Activated CD8-positive, alpha-beta memory T cell treated with anti-CD3 and anti-CD28 coated beads, Interleukin-2, amount 10 ng/mL, durations not matched to agents 7 days and 5 days (primary cell): Measurements from ENCODE around the gene CACNA1B. TPM values are rescaled to one million over a fixed set of nuclear protein-coding genes. Genes with fewer than 3 reads are reported as not detected.
A peak's percentile ranks its signal among the peaks of the same experiment; 100 is the strongest.

Experiments
- ATAC-seq: fragments of 150-1000 bp; cut with Tn5 transposase; one replicate; pipeline ENCODE4 v1.10.0; 2021; ENCODE audit warnings: moderate library complexity
- CTCF ChIA-PET: fragments of 350-600 bp; sonication (Branson Sonifier 250); formaldehyde crosslinking; loops from one replicate; lab custom pipeline; 2021; ENCODE audit warnings: antibody characterized with exemption; lab: Charles Lee
- DNase-seq: peaks from one replicate; pipeline ENCODE4 v3.0.0-alpha.2; 2020
- H3K27ac Mint-ChIP-seq: one replicate; pipeline ENCODE4 v1.8.0; 2021; ENCODE audit warnings: mild to moderate bottlenecking, mixed read lengths
- H3K27me3 Mint-ChIP-seq: one replicate; pipeline ENCODE4 v1.8.0; 2021; ENCODE audit warnings: mixed read lengths
- H3K36me3 Mint-ChIP-seq: one replicate; pipeline ENCODE4 v1.8.0; 2021; ENCODE audit warnings: mild to moderate bottlenecking, mixed read lengths
- H3K4me1 Mint-ChIP-seq: one replicate; pipeline ENCODE4 v1.8.0; 2021; ENCODE audit warnings: mixed read lengths
- H3K4me3 Mint-ChIP-seq: one replicate; pipeline ENCODE4 v1.8.0; 2021; ENCODE audit warnings: mild to moderate bottlenecking, moderate library complexity, mixed read lengths
- H3K9me3 Mint-ChIP-seq: one replicate; pipeline ENCODE4 v1.8.0; 2022; ENCODE audit warnings: low read depth, mixed read lengths
- total RNA-seq, 2 experiments: library from RNA; stranded (reverse); gene quantifications; one replicate each; pipeline ENCODE4 v1.2.3, GENCODE V29; 2021

CACNA1B gene
- total RNA-seq, 2 experiments from 2014 or later: not detected

DNA sequence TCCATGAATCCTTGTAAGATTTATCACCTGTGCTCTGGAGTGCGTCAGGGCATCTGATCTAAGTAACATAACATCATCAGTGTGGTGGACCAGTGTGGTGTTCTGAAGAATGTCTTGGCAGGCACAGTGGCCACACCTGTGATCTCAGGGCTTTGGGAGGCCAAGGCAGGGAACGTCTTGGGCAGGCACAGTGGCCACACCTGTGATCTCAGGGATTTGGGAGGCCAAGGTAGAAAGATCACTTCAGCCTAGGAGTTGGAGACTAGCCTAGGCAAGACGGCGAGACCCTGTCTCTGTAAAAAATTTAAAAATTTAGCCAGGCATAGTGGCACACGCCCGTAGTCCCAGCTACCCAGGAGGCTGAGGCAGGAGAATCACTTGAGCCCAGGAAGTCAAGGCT lies 185.5 kb downstream of the CACNA1B start:
- Mint-ChIP-seq H3K36me3 (no peaks in the 10 kb centered on the region), H3K9me3 (no peaks in the 10 kb centered on the region), H3K27me3 (peaks cover 12% of the 10 kb centered on the region), H3K4me1 (no peaks in the 10 kb centered on the region), H3K27ac (no peak overlapping the region), H3K4me3 (no peak overlapping the region)
- CTCF ChIA-PET: no interaction called here
- DNase-seq: no peak
- no peak for ATAC-seq

DNA sequence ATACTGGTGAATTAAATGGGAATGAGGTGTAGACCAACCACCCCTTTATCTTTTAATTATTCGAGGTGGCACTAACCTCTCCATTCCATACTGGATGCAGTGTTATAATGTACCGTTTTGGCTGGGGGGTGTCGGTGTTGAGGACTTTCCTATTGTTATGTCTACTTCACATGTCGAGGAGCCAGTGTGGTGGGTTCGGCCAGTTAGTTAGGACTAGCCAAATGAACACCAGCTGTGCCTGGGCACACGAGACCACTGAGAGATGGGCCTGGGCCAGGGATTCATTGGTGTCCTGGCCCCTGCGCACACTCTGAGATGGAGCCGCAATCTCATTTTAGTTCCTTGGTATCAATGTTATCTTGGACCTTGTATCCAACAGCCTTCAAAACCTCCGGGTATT lies 186.2 kb downstream of the CACNA1B start:
- no peak overlapping the region for H3K27ac Mint-ChIP-seq
- CTCF ChIA-PET: no interaction called here
- H3K36me3 Mint-ChIP-seq: no peaks in the 10 kb centered on the region
- H3K27me3 Mint-ChIP-seq: peaks cover 12% of the 10 kb centered on the region
- H3K9me3 Mint-ChIP-seq: no peaks in the 10 kb centered on the region
- no peaks in the 10 kb centered on the region for H3K4me1 Mint-ChIP-seq
- no peak overlapping the region for H3K4me3 Mint-ChIP-seq
- ATAC-seq (no peak), DNase-seq (no peak)

DNA sequence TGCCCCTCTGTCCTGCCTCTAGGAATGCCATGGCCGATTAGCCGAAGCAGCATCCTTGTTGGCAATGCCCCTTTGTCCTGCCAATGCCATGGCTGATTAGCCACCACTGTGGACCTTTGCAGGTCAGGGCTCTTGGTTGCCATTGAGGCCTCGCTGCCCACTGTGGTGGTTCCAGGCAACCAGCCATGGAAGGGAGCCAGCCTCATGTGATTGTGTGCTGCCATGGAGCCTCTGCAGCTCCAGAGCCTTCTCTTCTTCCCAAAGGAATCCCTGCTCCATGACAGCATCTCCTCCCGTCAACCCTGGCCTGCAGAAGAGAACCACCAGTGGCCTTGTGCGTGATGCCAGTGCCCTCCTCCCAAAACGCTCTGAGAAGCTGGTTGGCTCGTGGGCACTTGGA lies 187.0 kb downstream of the CACNA1B start:
- Mint-ChIP-seq H3K9me3 (no peaks in the 10 kb centered on the region), H3K36me3 (no peaks in the 10 kb centered on the region), H3K4me3 (no peak overlapping the region), H3K4me1 (no peaks in the 10 kb centered on the region), H3K27ac (no peak overlapping the region), H3K27me3 (peaks cover 12% of the 10 kb centered on the region)
- no peak for ATAC-seq
- no peak for DNase-seq
- CTCF ChIA-PET: no interaction called here

DNA sequence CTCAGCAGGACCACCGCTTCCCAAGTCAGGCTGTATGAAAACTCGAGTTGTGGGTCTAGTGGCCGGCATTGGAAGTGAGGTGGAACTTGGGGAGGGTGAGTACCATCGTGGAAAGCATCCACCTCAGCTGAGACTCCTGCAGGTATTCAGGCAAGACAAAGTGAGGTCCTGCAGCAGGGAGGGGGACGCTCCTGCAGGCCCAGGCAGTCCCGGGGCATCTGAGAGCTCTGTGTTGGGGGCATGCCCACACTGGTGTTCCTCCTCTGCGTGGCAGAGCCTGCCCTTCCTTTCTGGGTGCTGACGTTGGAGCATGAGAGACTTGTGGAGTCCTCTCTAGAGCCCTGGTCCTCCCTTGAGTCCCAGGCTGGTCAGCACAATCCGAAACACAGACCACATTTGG lies 187.7 kb downstream of the CACNA1B start:
- H3K9me3 Mint-ChIP-seq: no peaks in the 10 kb centered on the region
- H3K36me3 Mint-ChIP-seq: no peaks in the 10 kb centered on the region
- DNase-seq (no peak), ATAC-seq (no peak)
- no peaks in the 10 kb centered on the region for H3K4me1 Mint-ChIP-seq
- H3K4me3 Mint-ChIP-seq: no peak overlapping the region
- CTCF ChIA-PET: no interaction called here
- peaks cover 12% of the 10 kb centered on the region for H3K27me3 Mint-ChIP-seq
- no peak overlapping the region for H3K27ac Mint-ChIP-seq

DNA sequence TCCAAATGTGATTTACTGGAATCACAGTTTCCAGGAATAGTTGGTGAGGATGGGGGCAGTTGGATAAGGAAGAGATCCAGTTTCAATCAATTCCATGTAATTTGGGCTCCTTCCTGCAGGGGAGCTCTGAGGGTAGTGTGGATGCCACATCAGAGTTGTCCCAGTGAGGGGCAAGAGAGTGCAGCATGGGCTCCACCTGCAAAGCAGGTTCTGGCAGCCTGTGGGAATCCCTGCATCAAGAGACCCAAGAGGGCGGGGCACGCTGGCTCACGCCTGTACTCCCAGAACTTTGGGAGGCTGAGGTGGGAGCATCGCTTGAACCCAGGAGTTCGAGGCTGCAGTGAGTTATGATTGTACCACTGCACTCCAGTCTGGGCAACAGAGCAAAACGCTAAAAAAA lies 188.5 kb downstream of the CACNA1B start:
- H3K9me3 Mint-ChIP-seq: no peaks in the 10 kb centered on the region
- H3K4me3 Mint-ChIP-seq: no peak overlapping the region
- ATAC-seq (no peak), DNase-seq (no peak)
- CTCF ChIA-PET: no interaction called here
- H3K27me3 Mint-ChIP-seq: peaks cover 12% of the 10 kb centered on the region
- H3K27ac Mint-ChIP-seq: no peak overlapping the region
- no peaks in the 10 kb centered on the region for H3K4me1 Mint-ChIP-seq
- no peaks in the 10 kb centered on the region for H3K36me3 Mint-ChIP-seq

DNA sequence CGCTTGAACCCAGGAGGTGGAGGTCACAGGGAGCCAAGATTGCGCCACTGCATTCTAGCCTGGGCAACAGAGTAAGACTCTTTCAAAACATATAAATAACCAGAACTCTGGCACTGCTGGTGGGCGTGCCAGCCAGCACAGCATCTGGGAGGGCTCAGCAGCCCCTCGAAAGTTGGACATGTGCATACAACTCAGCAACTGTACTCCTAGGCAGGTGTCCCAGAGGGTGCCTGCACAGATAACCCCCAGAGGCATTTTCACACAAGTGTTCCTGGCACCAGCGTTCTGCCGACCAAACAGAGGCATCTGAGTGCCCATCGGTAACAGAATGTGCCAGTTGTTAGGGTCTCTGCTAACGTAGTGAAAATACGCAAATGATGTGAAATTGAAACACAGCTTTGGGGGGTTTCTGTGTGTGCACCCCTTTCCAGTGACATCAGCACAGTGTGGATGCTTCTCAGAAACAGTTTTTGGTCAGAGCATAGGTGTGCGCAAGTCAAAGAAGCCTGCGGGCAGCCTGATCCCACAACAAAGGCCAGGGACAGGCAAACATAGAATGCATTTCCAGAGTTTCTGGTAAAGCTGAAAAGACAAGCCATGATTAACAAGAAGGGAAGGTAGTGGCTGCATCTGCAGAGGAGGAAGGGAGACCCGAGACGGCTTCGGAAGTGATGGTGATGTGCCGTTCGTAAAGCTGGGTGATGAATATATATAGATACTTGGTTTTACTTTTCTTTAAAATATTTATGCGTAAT lies 190.2 kb downstream of the CACNA1B start:
- no peaks in the 10 kb centered on the region for H3K9me3 Mint-ChIP-seq
- H3K4me1 Mint-ChIP-seq: no peaks in the 10 kb centered on the region
- CTCF ChIA-PET: no interaction called here
- no peak overlapping the region for H3K4me3 Mint-ChIP-seq
- H3K27ac Mint-ChIP-seq: no peak overlapping the region
- H3K36me3 Mint-ChIP-seq: no peaks in the 10 kb centered on the region
- peaks cover 12% of the 10 kb centered on the region for H3K27me3 Mint-ChIP-seq
- DNase-seq (no peak), ATAC-seq (no peak)

DNA sequence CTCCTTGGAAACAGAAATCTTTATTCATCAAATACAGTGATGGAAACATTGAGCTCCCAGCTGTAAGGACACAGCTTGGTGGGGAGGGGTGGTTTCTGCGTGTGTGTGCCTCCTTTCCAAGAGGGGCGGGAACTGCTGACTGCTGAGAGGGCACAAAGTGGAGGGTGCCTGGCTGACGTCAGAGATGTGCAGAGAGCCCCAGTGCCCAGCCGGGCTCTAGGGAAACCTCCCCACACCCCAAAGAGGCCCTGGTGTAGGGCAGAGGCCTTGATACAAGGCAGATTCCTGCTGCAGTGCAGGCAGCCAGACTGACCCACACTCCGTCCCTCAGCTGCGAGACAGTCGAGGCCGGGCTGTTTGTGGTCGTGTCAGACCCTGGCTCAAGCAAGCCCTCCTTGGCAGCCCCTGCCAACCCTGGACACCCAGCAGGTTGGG lies 191.0 kb downstream of the CACNA1B start:
- no peak for ATAC-seq
- Mint-ChIP-seq H3K27me3 (peaks cover 12% of the 10 kb centered on the region), H3K4me3 (no peak overlapping the region), H3K27ac (no peak overlapping the region), H3K9me3 (no peaks in the 10 kb centered on the region), H3K36me3 (no peaks in the 10 kb centered on the region), H3K4me1 (no peaks in the 10 kb centered on the region)
- CTCF ChIA-PET: no interaction called here
- no peak for DNase-seq

DNA sequence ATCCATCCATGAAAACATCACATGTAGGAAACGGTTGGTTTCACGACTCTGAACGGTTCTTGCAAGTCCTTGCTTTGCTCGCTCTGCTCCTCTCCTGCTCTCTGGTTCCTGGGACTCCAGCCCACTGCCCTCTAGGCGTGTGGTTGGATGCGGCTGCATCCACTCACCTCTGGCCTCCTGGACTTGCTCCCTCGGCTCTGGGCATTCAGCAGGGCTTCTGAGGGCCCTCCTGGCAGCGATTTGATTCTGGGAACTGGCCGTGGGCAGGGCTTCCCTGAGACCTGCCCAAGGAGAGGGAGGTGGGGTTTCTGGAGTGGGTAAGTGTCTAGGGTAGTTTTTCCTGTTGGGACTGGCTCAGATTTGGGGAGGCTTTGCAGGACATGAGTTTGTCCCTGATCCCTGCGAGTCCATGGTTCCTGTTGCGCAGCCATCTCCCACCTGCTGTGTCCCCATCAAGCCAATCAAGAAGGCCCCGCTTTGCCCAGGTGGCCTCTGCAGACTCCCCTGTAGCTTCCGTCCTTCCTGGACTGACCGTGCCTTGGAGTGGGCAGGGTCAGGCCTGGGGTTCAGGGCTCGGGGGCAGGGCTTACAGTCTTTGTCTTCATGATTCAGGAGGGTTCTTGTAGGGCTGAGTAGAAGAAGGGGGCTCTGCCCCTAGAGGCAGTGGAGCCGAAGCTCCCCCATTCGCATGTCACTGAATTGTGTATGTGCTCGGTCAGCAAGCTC lies 192.3 kb downstream of the CACNA1B start:
- peaks cover 12% of the 10 kb centered on the region for H3K27me3 Mint-ChIP-seq
- H3K4me3 Mint-ChIP-seq: no peak overlapping the region
- H3K4me1 Mint-ChIP-seq: no peaks in the 10 kb centered on the region
- no peaks in the 10 kb centered on the region for H3K36me3 Mint-ChIP-seq
- ATAC-seq (no peak), DNase-seq (peak; percentile 23)
- no peak overlapping the region for H3K27ac Mint-ChIP-seq
- CTCF ChIA-PET: no interaction called here
- no peaks in the 10 kb centered on the region for H3K9me3 Mint-ChIP-seq

DNA sequence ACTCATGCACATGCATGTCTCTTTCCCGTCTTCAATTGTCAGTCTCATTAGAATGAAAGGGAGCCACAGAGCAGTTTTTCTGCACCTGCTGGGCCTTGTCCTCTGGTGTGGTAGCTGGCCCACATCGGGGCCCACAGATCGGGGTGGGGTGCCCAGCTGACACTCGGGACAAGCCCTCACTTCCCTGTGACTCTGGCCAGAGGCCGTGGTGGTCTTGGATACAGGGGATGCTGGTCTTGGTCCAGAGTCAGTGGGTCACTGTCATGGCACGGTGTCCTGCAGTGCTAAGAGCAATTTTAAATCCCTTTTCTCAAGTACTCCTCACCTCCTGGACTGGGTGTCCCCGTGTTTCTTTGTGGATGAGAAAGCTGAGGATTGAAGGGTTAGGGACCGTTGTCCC lies 193.2 kb downstream of the CACNA1B start:
- H3K27me3 Mint-ChIP-seq: peaks cover 9% of the 10 kb centered on the region
- CTCF ChIA-PET: no interaction called here
- H3K4me1 Mint-ChIP-seq: no peaks in the 10 kb centered on the region
- no peak overlapping the region for H3K4me3 Mint-ChIP-seq
- no peaks in the 10 kb centered on the region for H3K9me3 Mint-ChIP-seq
- H3K27ac Mint-ChIP-seq: no peak overlapping the region
- DNase-seq: no peak
- no peak for ATAC-seq
- no peaks in the 10 kb centered on the region for H3K36me3 Mint-ChIP-seq

DNA sequence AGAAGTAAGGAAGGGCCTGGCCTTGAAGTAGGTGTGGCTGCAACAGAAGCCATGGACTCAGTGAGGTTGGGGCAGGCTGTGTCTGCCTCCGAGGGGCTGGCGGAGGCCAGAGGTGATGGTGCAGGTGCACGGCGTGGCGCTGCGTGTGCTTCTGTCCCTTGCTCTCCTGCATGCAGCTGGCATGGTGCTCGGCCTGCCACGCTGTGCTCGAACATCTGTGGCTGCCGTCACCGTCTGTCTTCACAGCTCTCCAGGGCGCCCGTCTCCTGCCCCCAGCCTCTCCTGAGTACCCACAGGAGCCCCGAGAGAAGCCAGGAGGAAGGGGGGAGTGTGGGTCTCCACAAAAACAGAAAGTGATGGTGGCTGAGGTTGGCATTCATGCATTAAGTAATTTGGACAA lies 193.7 kb downstream of the CACNA1B start:
- Mint-ChIP-seq H3K27ac (no peak overlapping the region), H3K4me3 (no peak overlapping the region), H3K4me1 (no peaks in the 10 kb centered on the region), H3K36me3 (no peaks in the 10 kb centered on the region), H3K9me3 (no peaks in the 10 kb centered on the region), H3K27me3 (peaks cover 5% of the 10 kb centered on the region)
- CTCF ChIA-PET: no interaction called here
- ATAC-seq (no peak), DNase-seq (no peak)

DNA sequence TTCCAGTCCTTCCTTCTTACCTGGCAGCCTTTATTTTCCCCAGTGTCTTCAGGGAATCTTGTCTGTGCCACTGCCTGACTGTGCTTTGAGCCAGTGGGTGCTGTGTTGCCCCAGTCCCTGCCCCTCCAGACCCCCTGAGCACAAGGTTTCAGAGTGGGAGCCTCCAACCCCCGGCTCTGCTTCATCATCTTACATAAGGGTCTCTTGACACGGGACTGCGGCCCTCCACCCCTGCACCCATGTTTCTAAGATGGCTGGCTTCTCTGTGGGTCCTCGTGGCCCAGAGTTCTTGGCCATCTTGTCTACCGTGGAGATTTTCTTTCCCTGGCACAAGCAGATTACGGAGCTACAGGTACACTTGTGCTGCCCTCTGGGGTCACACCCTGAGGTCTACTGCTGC lies 194.1 kb downstream of the CACNA1B start:
- CTCF ChIA-PET: no interaction called here
- Mint-ChIP-seq H3K27ac (no peak overlapping the region), H3K4me1 (no peaks in the 10 kb centered on the region), H3K36me3 (no peaks in the 10 kb centered on the region), H3K4me3 (no peak overlapping the region), H3K9me3 (no peaks in the 10 kb centered on the region), H3K27me3 (peaks cover 5% of the 10 kb centered on the region)
- no peak for ATAC-seq
- DNase-seq: no peak

DNA sequence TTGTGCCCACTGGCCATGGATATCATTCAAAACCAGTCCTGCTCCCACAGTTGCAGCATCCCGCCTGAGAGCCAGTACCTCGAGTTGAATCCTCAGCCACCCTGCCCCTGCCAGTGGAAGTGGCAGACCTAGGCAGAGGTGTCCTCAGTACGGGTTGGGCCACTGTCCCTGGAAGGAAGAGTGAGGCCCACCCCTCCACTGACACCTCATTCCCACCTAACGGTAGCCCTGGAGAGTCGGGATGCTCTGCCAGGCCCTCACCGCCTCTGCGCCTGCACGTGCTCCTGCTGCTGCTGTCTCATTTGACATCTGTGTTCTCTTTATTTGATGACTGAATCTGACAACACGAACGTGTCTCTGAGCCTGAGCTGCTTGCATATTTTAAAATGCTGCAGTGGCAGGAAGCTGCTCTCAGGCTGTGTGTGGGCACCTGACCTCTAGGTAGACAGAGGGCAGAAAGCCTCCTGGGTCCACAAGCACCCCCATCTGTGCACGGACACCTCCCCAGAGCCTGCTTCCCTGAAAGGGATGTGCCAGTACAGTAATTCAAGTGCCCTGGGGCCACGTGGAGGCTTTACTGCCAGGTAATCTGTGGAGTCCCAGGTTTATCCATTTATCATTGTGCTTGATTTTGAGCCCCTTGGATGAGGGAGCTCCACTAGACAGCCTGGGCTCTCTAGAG lies 194.7 kb downstream of the CACNA1B start:
- Mint-ChIP-seq H3K4me1 (no peaks in the 10 kb centered on the region), H3K9me3 (no peaks in the 10 kb centered on the region), H3K36me3 (no peaks in the 10 kb centered on the region), H3K27me3 (peaks cover 2% of the 10 kb centered on the region), H3K27ac (no peak overlapping the region), H3K4me3 (no peak overlapping the region)
- DNase-seq (no peak), ATAC-seq (no peak)
- CTCF ChIA-PET: no interaction called here

DNA sequence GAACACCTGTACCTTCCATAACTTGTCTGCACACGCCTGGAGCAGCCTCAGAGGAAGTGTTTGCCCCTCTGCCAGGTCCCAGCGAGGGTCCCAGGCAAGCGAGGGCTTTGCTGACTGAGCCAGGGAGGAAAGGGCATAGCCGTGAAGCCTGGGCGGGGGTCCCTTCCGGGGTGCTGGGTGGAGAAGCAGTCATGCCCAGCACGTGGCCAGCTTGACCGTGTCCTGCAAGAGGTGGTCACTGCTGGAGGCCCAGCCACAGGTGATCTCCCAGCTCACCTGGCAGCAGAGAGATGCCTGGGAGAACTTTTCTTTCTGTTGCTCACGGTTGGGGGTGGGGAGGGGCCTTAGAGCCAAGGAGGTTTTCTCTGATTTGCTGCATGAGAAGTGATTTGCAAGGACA lies 195.3 kb downstream of the CACNA1B start:
- no peak overlapping the region for H3K4me3 Mint-ChIP-seq
- peaks cover 2% of the 10 kb centered on the region for H3K27me3 Mint-ChIP-seq
- ATAC-seq: no peak
- no peaks in the 10 kb centered on the region for H3K9me3 Mint-ChIP-seq
- no peaks in the 10 kb centered on the region for H3K4me1 Mint-ChIP-seq
- H3K36me3 Mint-ChIP-seq: no peaks in the 10 kb centered on the region
- CTCF ChIA-PET: no interaction called here
- H3K27ac Mint-ChIP-seq: no peak overlapping the region
- no peak for DNase-seq

DNA sequence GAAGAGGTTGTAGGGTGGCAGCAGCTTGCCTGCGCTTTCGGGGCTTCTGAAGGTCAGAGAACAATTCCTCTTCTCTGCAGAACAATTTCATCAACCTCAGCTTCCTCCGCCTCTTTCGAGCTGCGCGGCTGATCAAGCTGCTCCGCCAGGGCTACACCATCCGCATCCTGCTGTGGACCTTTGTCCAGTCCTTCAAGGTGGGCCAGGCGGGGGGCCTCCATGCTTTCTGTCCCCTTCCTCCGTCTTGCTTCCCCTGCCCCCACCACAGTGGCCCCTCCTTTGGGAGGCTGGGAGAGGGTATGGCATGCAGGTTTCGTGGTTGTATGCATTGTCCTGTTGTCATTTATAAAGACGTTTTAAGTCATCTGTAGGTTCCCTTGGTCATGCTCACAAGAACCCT lies 195.8 kb downstream of the CACNA1B start:
- Mint-ChIP-seq H3K36me3 (no peaks in the 10 kb centered on the region), H3K27me3 (no peaks in the 10 kb centered on the region), H3K4me1 (no peaks in the 10 kb centered on the region), H3K4me3 (no peak overlapping the region), H3K27ac (no peak overlapping the region), H3K9me3 (no peaks in the 10 kb centered on the region)
- DNase-seq (no peak), ATAC-seq (no peak)
- CTCF ChIA-PET: no interaction called here
